NCI-H2227 (cell line): Measurements from ENCODE around the gene PCDHA8.
"Not testable (repeated sequence)": the region's sequence is repeated elsewhere in the genome, so short reads cannot be mapped to it uniquely, and the experiment has no call there.

Experiments used
- DNase-seq: peaks from one replicate; lab custom pipeline; 2025; ENCODE audit not compliant: unreplicated experiment; lab: John Stamatoyannopoulos, UW

Gene PCDHA8

DNA sequence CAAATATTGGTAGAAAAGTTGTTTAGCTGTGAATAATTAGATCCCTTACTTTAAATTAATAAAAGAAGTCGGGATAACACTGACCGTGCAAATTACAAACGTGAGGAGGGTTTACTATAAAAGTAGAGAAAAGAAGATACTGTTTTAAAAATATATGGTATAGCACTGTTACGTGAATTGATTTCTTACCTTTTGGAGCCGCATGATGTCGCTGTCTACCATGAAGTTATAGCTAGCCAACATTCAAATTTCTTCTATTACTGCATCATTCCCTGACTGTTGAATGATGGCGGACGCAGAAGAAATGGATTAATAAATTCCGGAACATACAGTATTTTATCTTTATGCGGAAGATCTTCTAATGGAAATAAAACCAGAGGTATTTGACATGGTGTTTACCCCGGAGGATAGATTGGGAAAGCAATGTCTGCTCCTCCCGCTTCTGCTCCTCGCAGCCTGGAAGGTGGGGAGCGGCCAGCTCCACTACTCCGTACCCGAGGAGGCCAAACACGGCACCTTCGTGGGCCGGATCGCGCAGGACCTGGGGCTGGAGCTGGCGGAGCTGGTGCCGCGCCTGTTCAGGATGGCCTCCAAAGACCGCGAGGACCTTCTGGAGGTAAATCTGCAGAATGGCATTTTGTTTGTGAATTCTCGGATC lies 13.2 kb upstream of the PCDHA8 start, which contains the start of gene PCDHA6:
PCDHA6 (plus strand) TSS at position 257 of the 658 bp plus-strand sequence; CDS start at position 389, 132 bp downstream.
- DNase-seq = peak; percentile 44

DNA sequence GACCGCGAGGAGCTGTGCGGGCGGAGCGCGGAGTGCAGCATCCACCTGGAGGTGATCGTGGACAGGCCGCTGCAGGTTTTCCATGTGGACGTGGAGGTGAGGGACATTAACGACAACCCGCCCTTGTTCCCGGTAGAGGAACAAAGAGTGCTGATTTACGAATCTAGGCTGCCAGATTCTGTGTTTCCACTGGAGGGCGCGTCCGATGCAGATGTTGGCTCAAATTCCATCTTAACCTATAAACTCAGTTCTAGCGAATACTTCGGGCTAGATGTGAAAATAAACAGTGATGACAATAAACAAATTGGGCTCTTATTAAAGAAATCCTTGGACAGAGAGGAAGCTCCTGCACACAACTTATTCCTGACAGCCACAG lies 12.6 kb upstream of the PCDHA8 start:
- DNase-seq = peak; percentile 41

DNA sequence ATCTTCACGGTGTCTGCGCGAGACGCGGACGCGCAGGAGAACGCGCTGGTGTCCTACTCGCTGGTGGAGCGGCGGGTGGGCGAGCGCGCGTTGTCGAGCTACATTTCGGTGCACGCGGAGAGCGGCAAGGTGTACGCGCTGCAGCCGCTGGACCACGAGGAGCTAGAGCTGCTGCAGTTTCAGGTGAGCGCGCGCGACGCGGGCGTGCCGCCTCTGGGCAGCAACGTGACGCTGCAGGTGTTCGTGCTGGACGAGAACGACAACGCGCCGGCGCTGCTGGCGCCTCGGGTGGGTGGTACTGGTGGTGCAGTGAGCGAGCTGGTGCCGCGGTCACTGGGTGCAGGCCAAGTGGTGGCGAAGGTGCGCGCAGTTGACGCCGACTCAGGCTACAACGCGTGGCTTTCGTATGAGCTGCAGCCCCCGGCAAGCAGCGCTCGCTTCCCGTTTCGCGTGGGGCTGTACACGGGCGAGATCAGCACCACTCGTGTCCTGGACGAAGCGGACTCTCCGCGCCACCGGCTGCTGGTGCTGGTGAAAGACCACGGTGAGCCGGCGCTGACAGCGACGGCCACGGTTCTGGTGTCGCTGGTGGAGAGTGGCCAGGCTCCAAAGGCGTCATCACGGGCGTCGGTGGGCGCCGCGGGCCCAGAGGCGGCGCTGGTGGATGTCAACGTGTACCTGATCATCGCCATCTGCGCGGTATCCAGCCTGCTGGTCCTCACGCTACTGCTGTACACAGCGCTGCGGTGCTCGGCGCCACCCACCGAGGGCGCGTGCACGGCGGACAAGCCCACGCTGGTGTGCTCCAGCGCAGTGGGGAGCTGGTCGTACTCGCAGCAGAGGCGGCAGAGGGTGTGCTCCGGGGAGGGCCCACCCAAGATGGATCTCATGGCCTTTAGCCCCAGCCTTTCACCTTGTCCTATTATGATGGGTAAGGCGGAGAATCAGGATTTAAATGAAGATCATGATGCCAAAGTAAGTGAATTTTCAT lies 11.2 kb upstream of the PCDHA8 start:
- DNase-seq = not testable (repeated sequence)

DNA sequence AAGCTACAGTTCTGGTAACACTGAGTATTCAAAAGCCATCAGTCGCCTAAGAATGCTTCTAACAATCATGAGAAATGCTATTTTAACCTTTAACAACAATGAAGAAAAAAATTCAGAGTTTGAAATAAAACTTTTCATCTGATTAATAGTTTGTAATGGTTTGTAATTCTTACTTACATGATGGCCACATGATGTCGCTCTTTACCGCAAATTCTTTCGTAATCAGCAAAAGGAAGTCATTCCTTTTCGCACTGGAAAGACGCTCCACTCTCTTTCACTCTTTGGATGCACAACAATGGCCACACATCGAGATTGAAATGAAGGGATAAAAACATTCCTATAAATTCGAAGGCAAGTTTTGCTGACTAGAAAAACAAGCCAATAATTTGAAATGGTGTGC lies 7.0 kb upstream of the PCDHA8 start, which contains the start of gene PCDHA7:
PCDHA7 (plus strand) TSS at position 277 of the 400 bp plus-strand sequence; CDS start at position 392, 115 bp downstream.
- DNase-seq = no peak

DNA sequence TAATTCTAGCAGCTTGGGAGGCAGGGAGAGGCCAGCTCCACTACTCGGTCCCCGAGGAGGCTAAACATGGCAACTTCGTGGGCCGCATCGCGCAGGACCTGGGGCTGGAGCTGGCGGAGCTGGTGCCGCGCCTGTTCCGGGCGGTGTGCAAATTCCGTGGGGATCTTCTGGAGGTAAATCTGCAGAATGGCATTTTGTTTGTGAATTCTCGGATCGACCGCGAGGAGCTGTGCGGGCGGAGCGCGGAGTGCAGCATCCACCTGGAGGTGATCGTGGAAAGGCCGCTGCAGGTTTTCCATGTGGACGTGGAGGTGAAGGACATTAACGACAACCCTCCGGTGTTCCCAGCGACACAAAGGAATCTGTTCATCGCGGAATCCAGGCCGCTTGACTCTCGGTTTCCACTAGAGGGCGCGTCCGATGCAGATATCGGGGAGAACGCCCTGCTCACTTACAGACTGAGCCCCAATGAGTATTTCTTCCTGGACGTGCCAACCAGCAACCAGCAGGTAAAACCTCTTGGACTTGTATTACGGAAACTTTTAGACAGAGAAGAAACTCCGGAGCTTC lies 6.5 kb upstream of the PCDHA8 start:
- not testable (repeated sequence) for DNase-seq

DNA sequence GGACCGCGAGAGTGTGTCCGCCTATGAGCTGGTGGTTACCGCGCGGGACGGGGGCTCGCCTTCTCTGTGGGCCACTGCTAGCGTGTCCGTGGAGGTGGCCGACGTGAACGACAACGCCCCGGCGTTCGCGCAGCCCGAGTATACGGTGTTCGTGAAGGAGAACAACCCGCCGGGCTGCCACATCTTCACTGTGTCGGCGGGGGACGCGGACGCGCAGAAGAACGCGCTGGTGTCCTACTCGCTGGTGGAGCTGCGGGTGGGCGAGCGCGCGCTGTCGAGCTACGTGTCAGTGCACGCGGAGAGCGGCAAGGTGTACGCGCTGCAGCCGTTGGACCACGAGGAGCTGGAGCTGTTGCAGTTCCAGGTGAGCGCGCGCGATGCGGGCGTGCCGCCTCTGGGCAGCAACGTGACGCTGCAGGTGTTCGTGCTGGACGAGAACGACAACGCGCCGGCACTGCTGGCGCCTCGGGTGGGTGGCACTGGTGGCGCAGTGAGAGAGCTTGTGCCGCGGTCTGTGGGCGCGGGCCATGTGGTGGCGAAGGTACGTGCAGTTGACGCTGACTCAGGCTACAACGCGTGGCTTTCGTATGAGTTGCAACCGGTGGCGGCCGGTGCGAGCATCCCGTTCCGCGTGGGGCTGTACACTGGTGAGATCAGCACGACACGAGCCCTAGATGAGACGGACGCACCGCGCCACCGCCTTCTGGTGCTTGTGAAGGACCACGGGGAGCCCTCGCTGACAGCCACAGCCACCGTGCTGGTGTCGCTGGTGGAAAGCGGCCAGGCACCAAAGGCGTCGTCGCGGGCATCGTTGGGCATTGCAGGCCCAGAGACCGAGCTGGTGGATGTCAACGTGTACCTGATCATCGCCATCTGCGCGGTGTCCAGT lies 5.1 kb upstream of the PCDHA8 start:
- DNase-seq = no peak

DNA sequence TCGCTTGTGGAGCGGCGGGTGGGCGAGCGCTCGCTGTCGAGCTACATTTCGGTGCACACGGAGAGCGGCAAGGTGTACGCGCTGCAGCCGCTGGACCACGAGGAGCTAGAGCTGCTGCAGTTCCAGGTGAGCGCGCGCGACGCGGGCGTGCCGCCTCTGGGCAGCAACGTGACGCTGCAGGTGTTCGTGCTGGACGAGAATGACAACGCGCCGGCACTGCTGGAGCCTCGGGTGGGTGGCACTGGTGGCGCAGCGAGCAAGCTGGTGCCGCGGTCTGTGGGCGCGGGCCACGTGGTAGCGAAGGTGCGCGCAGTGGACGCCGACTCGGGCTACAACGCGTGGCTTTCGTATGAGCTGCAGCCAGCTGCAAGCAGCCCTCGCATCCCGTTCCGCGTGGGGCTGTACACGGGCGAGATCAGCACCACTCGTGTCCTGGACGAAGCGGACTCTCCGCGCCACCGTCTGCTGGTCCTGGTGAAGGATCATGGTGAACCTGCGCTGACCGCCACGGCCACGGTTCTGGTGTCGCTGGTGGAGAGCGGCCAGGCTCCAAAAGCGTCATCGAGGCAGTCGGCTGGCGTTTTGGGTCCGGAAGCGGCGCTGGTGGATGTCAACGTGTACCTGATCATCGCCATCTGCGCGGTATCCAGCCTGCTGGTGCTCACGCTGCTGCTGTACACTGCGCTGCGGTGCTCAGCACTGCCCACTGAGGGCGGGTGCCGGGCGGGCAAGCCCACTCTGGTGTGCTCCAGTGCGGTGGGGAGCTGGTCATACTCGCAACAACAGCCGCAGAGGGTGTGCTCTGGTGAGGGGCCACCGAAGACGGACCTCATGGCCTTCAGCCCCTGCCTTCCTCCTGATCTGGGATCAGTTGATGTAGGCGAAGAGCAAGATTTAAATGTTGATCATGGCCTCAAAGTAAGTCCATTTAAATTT lies 2.1 kb downstream of the PCDHA8 start:
- DNase-seq = no peak

DNA sequence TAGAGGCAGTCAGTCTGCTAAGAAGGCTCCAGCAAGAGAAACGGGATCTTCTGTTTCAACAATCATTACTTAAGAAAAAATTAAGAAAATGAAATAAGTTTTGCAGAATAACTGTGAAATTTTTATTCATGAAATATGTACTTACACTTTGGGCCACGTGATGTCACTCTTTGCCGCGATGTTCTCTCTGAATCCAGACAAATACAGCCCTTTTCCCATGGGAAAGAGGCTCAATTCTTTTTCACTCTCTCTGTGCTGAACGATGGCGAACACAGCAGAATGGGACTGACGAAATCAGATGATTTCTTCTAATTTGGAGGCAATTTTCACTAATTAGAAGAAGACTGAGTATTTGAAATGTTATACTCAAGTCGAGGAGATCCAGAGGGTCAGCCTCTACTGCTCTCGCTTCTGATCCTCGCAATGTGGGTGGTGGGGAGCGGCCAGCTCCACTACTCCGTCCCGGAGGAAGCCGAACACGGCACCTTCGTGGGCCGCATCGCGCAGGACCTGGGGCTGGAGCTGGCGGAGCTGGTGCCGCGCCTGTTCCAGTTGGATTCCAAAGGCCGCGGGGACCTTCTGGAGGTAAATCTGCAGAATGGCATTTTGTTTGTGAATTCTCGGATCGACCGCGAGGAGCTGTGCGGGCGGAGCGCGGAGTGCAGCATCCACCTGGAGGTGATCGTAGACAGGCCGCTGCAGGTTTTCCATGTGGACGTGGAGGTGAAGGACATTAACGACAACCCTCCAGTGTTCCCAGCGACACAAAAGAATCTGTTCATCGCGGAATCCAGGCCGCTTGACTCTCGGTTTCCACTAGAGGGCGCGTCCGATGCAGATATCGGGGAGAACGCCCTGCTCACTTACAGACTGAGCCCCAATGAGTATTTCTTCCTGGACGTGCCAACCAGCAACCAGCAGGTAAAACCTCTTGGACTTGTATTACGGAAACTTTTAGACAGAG lies 7.4 kb downstream of the PCDHA8 start, which contains the start of gene PCDHA9:
PCDHA9 (plus strand) TSS at position 244 of the 964 bp plus-strand sequence; CDS start at position 358, 114 bp downstream.
- not testable (repeated sequence) for DNase-seq

DNA sequence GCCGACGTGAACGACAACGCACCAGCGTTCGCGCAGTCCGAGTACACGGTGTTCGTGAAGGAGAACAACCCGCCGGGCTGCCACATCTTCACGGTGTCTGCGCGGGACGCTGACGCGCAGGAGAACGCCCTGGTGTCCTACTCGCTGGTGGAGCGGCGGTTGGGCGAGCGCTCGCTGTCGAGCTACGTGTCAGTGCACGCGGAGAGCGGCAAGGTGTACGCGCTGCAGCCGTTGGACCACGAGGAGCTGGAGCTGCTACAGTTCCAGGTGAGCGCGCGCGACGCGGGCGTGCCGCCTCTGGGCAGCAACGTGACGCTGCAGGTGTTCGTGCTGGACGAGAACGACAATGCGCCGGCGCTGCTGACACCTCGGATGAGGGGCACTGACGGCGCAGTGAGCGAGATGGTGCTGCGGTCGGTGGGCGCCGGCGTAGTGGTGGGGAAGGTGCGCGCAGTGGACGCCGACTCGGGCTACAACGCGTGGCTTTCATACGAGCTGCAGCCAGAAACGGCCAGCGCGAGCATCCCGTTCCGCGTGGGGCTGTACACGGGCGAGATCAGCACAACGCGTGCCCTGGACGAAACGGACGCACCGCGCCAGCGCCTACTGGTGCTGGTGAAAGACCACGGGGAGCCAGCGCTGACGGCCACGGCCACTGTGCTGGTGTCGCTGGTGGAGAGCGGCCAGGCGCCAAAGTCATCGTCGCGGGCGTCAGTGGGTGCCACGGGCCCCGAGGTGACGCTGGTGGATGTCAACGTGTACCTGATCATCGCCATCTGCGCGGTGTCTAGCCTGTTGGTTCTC lies 9.0 kb downstream of the PCDHA8 start:
- not testable (repeated sequence) for DNase-seq

DNA sequence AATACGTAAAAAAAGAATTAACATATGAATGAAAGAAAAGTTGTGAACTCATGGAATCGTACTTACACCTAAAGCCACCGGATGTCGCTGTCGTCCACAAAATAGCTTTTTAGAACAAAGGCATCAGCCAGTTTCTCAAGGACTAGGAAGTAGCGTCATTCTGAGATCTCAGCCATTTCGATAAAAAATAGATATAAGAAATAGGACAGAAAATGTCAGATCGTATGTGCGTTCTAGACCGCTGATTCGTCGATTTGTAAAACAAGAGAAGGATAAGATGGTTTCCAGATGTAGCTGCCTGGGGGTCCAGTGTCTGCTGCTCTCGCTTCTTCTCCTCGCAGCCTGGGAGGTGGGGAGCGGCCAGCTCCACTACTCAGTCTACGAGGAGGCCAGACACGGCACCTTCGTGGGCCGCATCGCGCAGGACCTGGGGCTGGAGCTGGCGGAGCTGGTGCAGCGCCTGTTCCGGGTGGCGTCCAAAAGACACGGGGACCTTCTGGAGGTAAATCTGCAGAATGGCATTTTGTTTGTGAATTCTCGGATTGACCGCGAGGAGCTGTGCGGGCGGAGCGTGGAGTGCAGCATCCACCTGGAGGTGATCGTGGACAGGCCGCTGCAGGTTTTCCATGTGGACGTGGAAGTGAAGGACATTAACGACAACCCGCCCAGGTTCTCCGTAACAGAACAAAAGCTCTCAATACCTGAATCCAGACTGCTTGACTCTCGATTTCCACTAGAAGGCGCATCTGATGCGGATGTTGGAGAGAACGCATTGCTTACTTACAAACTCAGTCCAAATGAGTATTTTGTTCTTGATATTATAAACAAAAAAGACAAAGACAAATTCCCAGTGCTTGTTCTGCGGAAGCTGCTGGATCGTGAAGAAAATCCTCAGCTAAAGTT lies 15.0 kb downstream of the PCDHA8 start, which contains the start of gene PCDHA10:
PCDHA10 (plus strand) TSS at position 126 of the 903 bp plus-strand sequence; CDS start at position 278, 152 bp downstream.
- DNase-seq = no peak

DNA sequence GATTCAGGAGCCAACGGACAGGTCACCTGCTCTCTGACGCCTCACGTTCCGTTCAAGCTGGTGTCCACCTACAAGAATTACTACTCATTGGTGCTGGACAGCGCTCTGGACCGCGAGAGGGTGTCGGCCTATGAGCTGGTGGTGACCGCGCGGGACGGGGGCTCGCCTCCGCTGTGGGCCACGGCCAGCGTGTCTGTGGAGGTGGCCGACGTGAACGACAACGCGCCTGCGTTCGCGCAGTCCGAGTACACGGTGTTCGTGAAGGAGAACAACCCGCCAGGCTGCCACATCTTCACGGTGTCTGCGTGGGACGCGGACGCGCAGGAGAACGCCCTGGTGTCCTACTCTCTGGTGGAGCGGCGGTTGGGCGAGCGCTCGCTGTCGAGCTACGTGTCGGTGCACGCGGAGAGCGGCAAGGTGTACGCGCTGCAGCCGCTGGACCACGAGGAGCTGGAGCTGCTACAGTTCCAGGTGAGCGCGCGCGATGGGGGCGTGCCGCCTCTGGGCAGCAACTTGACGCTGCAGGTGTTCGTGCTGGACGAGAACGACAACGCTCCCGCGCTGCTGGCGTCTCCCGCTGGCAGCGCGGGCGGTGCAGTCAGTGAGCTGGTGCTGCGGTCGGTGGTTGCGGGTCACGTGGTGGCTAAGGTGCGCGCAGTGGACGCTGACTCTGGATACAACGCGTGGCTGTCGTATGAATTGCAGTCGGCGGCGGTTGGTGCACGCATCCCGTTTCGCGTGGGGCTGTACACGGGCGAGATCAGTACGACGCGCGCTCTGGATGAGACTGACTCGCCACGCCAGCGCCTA lies 16.4 kb downstream of the PCDHA8 start:
- no peak for DNase-seq

DNA sequence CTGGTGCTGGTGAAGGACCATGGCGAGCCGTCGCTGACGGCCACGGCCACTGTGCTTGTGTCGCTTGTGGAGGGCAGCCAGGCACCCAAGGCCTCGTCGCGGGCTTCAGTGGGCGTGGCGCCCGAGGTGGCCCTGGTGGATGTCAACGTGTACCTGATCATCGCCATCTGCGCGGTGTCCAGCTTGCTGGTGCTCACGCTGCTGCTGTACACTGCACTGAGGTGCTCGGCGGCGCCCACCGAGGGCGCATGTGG lies 16.9 kb downstream of the PCDHA8 start:
- DNase-seq = no peak

DNA sequence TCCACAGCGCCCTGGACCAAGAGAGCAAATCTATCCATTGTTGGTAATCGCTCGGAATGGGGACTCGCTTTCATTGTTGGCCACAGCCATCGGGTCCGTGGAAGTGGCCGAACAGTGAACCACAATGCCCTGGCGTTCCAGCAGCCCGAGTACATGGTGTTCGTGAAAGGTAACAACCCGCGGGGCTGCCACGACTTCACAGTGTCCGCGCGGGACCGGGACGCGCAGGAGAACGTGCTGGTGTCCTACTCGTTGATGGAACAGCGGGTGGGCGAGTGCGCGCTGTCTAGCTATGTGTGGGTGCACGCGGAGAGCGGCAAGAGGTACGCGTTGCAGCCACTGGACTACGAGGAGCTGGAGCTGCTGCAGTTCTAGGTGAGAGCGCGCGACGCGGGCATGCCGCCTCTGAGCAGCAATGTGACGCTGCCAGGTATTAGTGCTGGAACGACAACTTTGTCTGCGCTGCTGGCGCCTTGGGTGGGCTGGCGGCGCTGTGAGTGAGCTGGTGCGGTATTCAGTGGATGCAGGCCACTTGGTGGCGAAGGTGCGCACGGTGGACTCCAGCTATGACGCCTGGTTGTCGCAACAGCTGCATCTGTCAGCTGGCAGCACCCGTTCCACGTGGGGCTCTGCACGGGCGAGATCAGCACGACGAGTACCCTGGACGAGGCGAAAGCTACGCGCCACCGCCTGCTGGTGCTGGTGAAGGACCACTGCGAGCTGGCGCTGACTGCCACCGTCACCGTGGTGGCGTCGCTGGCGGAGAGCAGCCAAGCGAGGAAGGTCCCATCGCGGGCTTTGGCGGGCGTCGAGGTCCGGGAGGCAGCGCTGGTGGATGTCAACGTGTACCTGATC lies 21.7 kb downstream of the PCDHA8 start:
- DNase-seq = no peak

DNA sequence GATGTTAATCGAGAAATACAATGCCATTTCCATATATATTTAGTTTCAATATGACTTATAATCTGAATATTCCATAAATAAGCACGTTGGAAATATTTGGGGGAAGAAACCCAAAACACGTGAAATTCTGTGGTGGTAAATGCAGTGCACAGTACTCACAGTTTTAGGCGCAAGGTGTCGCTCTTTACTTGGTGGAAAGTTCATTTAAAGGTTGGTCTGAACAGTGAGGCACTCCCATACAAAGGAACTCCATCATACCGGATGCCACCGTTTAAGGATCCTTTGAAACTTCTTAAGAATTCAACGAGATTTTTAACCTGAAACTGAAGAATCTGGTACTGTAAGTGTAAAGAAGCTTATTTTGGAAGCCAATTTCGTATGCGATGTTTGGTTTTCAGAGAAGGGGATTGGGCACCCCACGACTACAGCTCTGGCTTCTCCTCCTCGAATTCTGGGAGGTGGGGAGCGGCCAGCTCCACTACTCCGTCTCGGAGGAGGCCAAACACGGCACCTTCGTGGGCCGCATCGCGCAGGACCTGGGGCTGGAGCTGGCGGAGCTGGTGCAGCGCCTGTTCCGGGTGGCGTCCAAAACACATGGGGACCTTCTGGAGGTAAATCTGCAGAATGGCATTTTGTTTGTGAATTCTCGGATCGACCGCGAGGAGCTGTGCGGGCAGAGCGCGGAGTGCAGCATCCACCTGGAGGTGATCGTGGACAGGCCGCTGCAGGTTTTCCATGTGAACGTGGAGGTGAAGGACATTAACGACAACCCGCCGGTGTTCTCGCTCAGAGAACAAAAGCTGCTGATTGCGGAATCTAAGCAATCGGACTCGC lies 28.0 kb downstream of the PCDHA8 start, which contains the start of gene PCDHA11:
PCDHA11 (plus strand) TSS at position 237 of the 834 bp plus-strand sequence; CDS start at position 384, 147 bp downstream.
- no peak for DNase-seq
